Mesenchymal stem cell (in vitro differentiated cells and primary cell): ENCODE data around the gene ZFX.

Source experiments
- DNase-seq: peaks from one replicate; pipeline ENCODE4 v3.0.0-alpha.2; 2013
- H2AFZ ChIP-seq: one replicate; pipeline ENCODE4 v1.6.1; 2013; ENCODE audit warnings: low read depth, mild to moderate bottlenecking, control low read depth, inconsistent platforms, low read length, moderate library complexity
- H2AK5ac ChIP-seq: 2 replicates; pipeline ENCODE4 v1.6.1; 2013; ENCODE audit warnings: low read length, moderate library complexity, mild to moderate bottlenecking, inconsistent platforms; ENCODE audit not compliant: severe bottlenecking
- H2BK120ac ChIP-seq: one replicate; pipeline ENCODE4 v1.6.1; 2013; ENCODE audit warnings: low read depth, mild to moderate bottlenecking, inconsistent platforms, low read length, moderate library complexity
- H2BK12ac ChIP-seq, 2 experiments: one replicate each; pipeline ENCODE4 v1.6.1; 2013; ENCODE audit warnings: inconsistent platforms in 2 of 2, low read length in 2 of 2, mild to moderate bottlenecking in 2 of 2, moderate library complexity in 2 of 2, control low read depth in 1 of 2
- H2BK15ac ChIP-seq: one replicate; pipeline ENCODE4 v1.6.1; 2013; ENCODE audit warnings: mild to moderate bottlenecking, low read depth, inconsistent platforms; ENCODE audit not compliant: poor library complexity, severe bottlenecking
- H2BK5ac ChIP-seq: 2 replicates; pipeline ENCODE4 v1.6.1; 2013; ENCODE audit warnings: low read depth, mild to moderate bottlenecking, low read length, control low read depth, inconsistent platforms; ENCODE audit not compliant: poor library complexity, severe bottlenecking
- H3K14ac ChIP-seq, 2 experiments: one replicate each; pipeline ENCODE4 v1.6.1; 2013; ENCODE audit warnings: inconsistent platforms in 2 of 2, low read length in 2 of 2, control low read depth in 1 of 2, mild to moderate bottlenecking in 1 of 2, moderate library complexity in 1 of 2
- H3K18ac ChIP-seq, 2 experiments: one replicate each; pipeline ENCODE4 v1.6.1; 2013; ENCODE audit warnings: inconsistent platforms in 2 of 2, low read length in 2 of 2, control low read depth in 1 of 2, low read depth in 1 of 2, mild to moderate bottlenecking in 1 of 2
- H3K23ac ChIP-seq, 2 experiments: one replicate each; pipeline ENCODE4 v1.6.1; 2013; ENCODE audit warnings: inconsistent platforms in 2 of 2, low read length in 2 of 2, mild to moderate bottlenecking in 2 of 2, moderate library complexity in 2 of 2, control low read depth in 1 of 2
- H3K27ac ChIP-seq: 2 replicates; pipeline ENCODE4 v1.5.1; 2013; ENCODE audit warnings: mild to moderate bottlenecking, moderate library complexity, low read length, control low read depth, inconsistent platforms; ENCODE audit not compliant: poor library complexity, severe bottlenecking
- H3K27me3 ChIP-seq, 2 experiments: 2 replicates each; pipeline versions ENCODE4 v1.6.1 to v1.7.0; 2013; ENCODE audit warnings: low read length in 2 of 2, mild to moderate bottlenecking in 2 of 2, moderate library complexity in 2 of 2, control low read depth in 1 of 2, inconsistent platforms in 1 of 2; ENCODE audit not compliant: control insufficient read depth in 1 of 2, insufficient read depth in 1 of 2
- H3K36me3 ChIP-seq, 2 experiments: 2 replicates each; pipeline versions ENCODE4 v1.6.1 to v1.7.0; 2013; ENCODE audit warnings: low read length in 2 of 2, control low read depth in 1 of 2, inconsistent platforms in 1 of 2, low read depth in 1 of 2, mild to moderate bottlenecking in 1 of 2; ENCODE audit not compliant: insufficient read depth in 2 of 2, control insufficient read depth in 1 of 2
- H3K4ac ChIP-seq, 2 experiments: one replicate each; pipeline ENCODE4 v1.6.1; 2013; ENCODE audit warnings: inconsistent platforms in 2 of 2, low read length in 2 of 2, mild to moderate bottlenecking in 2 of 2, moderate library complexity in 2 of 2, control low read depth in 1 of 2, low read depth in 1 of 2
- H3K4me1 ChIP-seq: 2 replicates; pipeline ENCODE4 v1.6.1; 2013; ENCODE audit warnings: low read depth, low read length, control low read depth; ENCODE audit not compliant: control insufficient read depth, insufficient read depth
- H3K4me2 ChIP-seq: 2 replicates; pipeline ENCODE4 v1.6.1; 2013; ENCODE audit warnings: low read length, mild to moderate bottlenecking, inconsistent platforms; ENCODE audit not compliant: poor library complexity, severe bottlenecking
- H3K4me3 ChIP-seq, 2 experiments: 2 replicates each; pipeline versions ENCODE4 v1.5.1 to v1.7.0; 2013; ENCODE audit warnings: low read length in 2 of 2, mild to moderate bottlenecking in 2 of 2, control low read depth in 1 of 2, low read depth in 1 of 2; ENCODE audit not compliant: insufficient read depth in 1 of 2
- H3K79me1 ChIP-seq: replicated peaks from 2 replicates; pipeline ENCODE4 v1.6.1; 2013; ENCODE audit warnings: mild to moderate bottlenecking, control low read depth, low read length, inconsistent platforms; ENCODE audit not compliant: poor library complexity, severe bottlenecking
- H3K9ac ChIP-seq: 2 replicates; pipeline ENCODE4 v1.7.0; 2013; ENCODE audit warnings: mild to moderate bottlenecking, low read length, moderate library complexity
- H3K9me3 ChIP-seq: 2 replicates; pipeline ENCODE4 v1.7.0; 2013; ENCODE audit warnings: mild to moderate bottlenecking, low read length; ENCODE audit not compliant: control insufficient read depth
- H4K8ac ChIP-seq: one replicate; pipeline ENCODE4 v1.6.1; 2013; ENCODE audit warnings: inconsistent platforms, mild to moderate bottlenecking, low read length, moderate library complexity
- H4K91ac ChIP-seq: one replicate; pipeline ENCODE4 v1.6.1; 2013; ENCODE audit warnings: mild to moderate bottlenecking, low read length, inconsistent platforms
- WGBS: methylation state at CpG from one replicate; pipeline ENCODE4 v1.1.7; 2013; ENCODE audit warnings: mixed read lengths; 5-methylcytosine and 5-hydroxymethylcytosine counted together

ZFX gene

GRCh38 chrX:24243692-24244091 lies 94.2 kb downstream of the ZFX start:
- Histone ChIP-seq H3K36me3 (no peaks in the 10 kb centered on the region), H3K4me1 (peaks cover 1% of the 10 kb centered on the region), H2AFZ (no peak overlapping the region), H3K4me2 (no peak overlapping the region), H3K9ac (peak overlapping the region; percentile 76), H3K27me3 (peaks cover 0 to 4% of the 10 kb centered on the region in 2 experiments), H3K23ac (no peak overlapping the region), H2BK120ac (no peak overlapping the region), H4K8ac (no peak overlapping the region), H2AK5ac (no peak overlapping the region), H3K14ac (no peak overlapping the region), H3K79me1 (no peaks in the 10 kb centered on the region), H2BK5ac (no peak overlapping the region), H3K4ac (no peak overlapping the region), H2BK12ac (no peak overlapping the region), H3K4me3 (no peak overlapping the region), H3K18ac (no peak overlapping the region), H2BK15ac (no peak overlapping the region), H4K91ac (no peak overlapping the region), H3K9me3 (no peaks in the 10 kb centered on the region), H3K27ac (no peak overlapping the region)
- DNase-seq, result no peak
- WGBS, result no CpG with 5 or more reads among the region's 3 CpGs

GRCh38 chrX:24245202-24245601 lies 95.7 kb downstream of the ZFX start:
- no peaks in the 10 kb centered on the region for H3K36me3 ChIP-seq
- H3K4ac ChIP-seq, result no peak overlapping the region
- no peak overlapping the region for H3K4me2 ChIP-seq
- H2BK12ac ChIP-seq, result no peak overlapping the region
- peaks cover 1% of the 10 kb centered on the region for H3K4me1 ChIP-seq
- no peak overlapping the region for H2BK15ac ChIP-seq
- H3K9ac ChIP-seq, result peak overlapping the region; percentile 16
- H3K23ac ChIP-seq, result no peak overlapping the region
- H2AK5ac ChIP-seq, result no peak overlapping the region
- H2AFZ ChIP-seq, result no peak overlapping the region
- WGBS, result 67% methylated on average over 3 of the region's 6 CpGs
- H3K18ac ChIP-seq, result no peak overlapping the region
- H3K4me3 ChIP-seq, result no peak overlapping the region
- no peak overlapping the region for H2BK5ac ChIP-seq
- no peaks in the 10 kb centered on the region for H3K27me3 ChIP-seq
- H4K91ac ChIP-seq, result no peak overlapping the region
- H3K27ac ChIP-seq, result peak overlapping the region; percentile 64
- no peaks in the 10 kb centered on the region for H3K9me3 ChIP-seq
- DNase-seq, result peak; percentile 69
- H4K8ac ChIP-seq, result no peak overlapping the region
- H3K14ac ChIP-seq, result no peak overlapping the region
- H3K79me1 ChIP-seq, result no peaks in the 10 kb centered on the region
- H2BK120ac ChIP-seq, result no peak overlapping the region

GRCh38 chrX:24248042-24248441 lies 98.5 kb downstream of the ZFX start:
- Histone ChIP-seq H2BK15ac (no peak overlapping the region), H3K27me3 (peaks cover 0 to 15% of the 10 kb centered on the region in 2 experiments), H3K9ac (no peak overlapping the region), H3K79me1 (no peaks in the 10 kb centered on the region), H2BK120ac (no peak overlapping the region), H2AK5ac (no peak overlapping the region), H3K14ac (no peak overlapping the region), H3K36me3 (no peaks in the 10 kb centered on the region), H4K8ac (no peak overlapping the region), H3K4me1 (peaks cover 1% of the 10 kb centered on the region), H3K9me3 (no peaks in the 10 kb centered on the region), H3K27ac (no peak overlapping the region), H3K18ac (no peak overlapping the region), H3K4me2 (no peak overlapping the region), H2BK5ac (no peak overlapping the region), H2BK12ac (no peak overlapping the region), H3K4ac (no peak overlapping the region), H3K4me3 (no peak overlapping the region), H4K91ac (no peak overlapping the region), H2AFZ (no peak overlapping the region), H3K23ac (no peak overlapping the region)
- WGBS, result 100% methylated on average over 3 of the region's 4 CpGs
- DNase-seq, result no peak

- H3K4me3 ChIP-seq, result no peak overlapping the region
- H2AK5ac ChIP-seq, result no peak overlapping the region
- no peak overlapping the region for H2AFZ ChIP-seq
- H4K8ac ChIP-seq, result no peak overlapping the region
- H3K27ac ChIP-seq, result no peak overlapping the region
- WGBS, result 92% methylated on average over 3 of the region's 3 CpGs
- H3K18ac ChIP-seq, result no peak overlapping the region
- H3K14ac ChIP-seq, result no peak overlapping the region
- H3K27me3 ChIP-seq, result peaks cover 0 to 28% of the 10 kb centered on the region in 2 experiments
- H3K9ac ChIP-seq, result no peak overlapping the region
- H3K4me2 ChIP-seq, result no peak overlapping the region
- no peaks in the 10 kb centered on the region for H3K36me3 ChIP-seq
- no peaks in the 10 kb centered on the region for H3K79me1 ChIP-seq
- no peak overlapping the region for H4K91ac ChIP-seq
- no peaks in the 10 kb centered on the region for H3K9me3 ChIP-seq
- no peak overlapping the region for H2BK120ac ChIP-seq
- DNase-seq, result no peak
- no peak overlapping the region for H2BK15ac ChIP-seq
- no peaks in the 10 kb centered on the region for H3K4me1 ChIP-seq
- no peak overlapping the region for H3K23ac ChIP-seq
- H3K4ac ChIP-seq, result no peak overlapping the region
- no peak overlapping the region for H2BK5ac ChIP-seq
- no peak overlapping the region for H2BK12ac ChIP-seq
These were observed 103.5 kb downstream of the ZFX start for GRCh38 chrX:24253030-24253429.
